BE2C (cell line): ENCODE results near the gene GPC1.

Experiments used
- DNase-seq: peaks from one replicate; pipeline ENCODE4 v3.0.0-alpha.2; 2020
- H3K27me3 ChIP-seq: fragments of 250-450 bp; sonication (Bioruptor Pico); 2 replicates; pipeline ENCODE4 v1.5.1; 2020; ENCODE audit warnings: mild to moderate bottlenecking
- H3K36me3 ChIP-seq: fragments of 250-450 bp; sonication (Bioruptor Pico); 2 replicates; pipeline ENCODE4 v1.5.1; 2020; ENCODE audit warnings: mild to moderate bottlenecking
- H3K4me1 ChIP-seq: fragments of 250-450 bp; sonication (Bioruptor Pico); 2 replicates; pipeline ENCODE4 v1.5.1; 2020
- H3K4me3 ChIP-seq: 2 replicates; pipeline ENCODE4 v1.5.1; 2011; ENCODE audit warnings: low read depth, low read length
- H3K9me3 ChIP-seq: fragments of 250-450 bp; sonication (Bioruptor Pico); 2 replicates; pipeline ENCODE4 v1.5.1; 2020
- CTCF ChIP-seq: IDR thresholded peaks from 2 replicates; pipeline ENCODE4 v1.5.1; 2012; ENCODE audit warnings: mild to moderate bottlenecking, low read depth, low read length

The GPC1 gene

GRCh38 chr2:240478346-240479110 is 43.1 kb downstream of the GPC1 start:
- DNase-seq = no peak
- H3K4me1 ChIP-seq = no peaks in the 10 kb centered on the region
- no peaks in the 10 kb centered on the region for H3K36me3 ChIP-seq
- H3K27me3 ChIP-seq = no peaks in the 10 kb centered on the region
- no peak overlapping the region for H3K4me3 ChIP-seq
- H3K9me3 ChIP-seq = no peaks in the 10 kb centered on the region
- TF ChIP-seq CTCF = no peak

- no peak for DNase-seq
- no peak for TF ChIP-seq CTCF
- no peaks in the 10 kb centered on the region for H3K36me3 ChIP-seq
Measured at GRCh38 chr2:240479111-240479501, 43.6 kb downstream of the GPC1 start.

GRCh38 chr2:240480834-240481623 is 45.6 kb downstream of the GPC1 start:
- Histone ChIP-seq H3K36me3 (no peaks in the 10 kb centered on the region), H3K9me3 (no peaks in the 10 kb centered on the region), H3K4me3 (no peak overlapping the region), H3K4me1 (no peaks in the 10 kb centered on the region), H3K27me3 (no peaks in the 10 kb centered on the region)
- TF ChIP-seq CTCF = no peak
- DNase-seq = no peak

More at GRCh38 chr2:240479111-240479501, 43.6 kb downstream of the GPC1 start:
- Histone ChIP-seq H3K27me3 (no peaks in the 10 kb centered on the region), H3K9me3 (no peaks in the 10 kb centered on the region), H3K4me1 (no peaks in the 10 kb centered on the region), H3K4me3 (no peak overlapping the region)

GRCh38 chr2:240481720-240482119 is 46.3 kb downstream of the GPC1 start:
- no peak for DNase-seq
- Histone ChIP-seq H3K4me3 (no peak overlapping the region), H3K27me3 (no peaks in the 10 kb centered on the region), H3K9me3 (no peaks in the 10 kb centered on the region), H3K4me1 (no peaks in the 10 kb centered on the region), H3K36me3 (no peaks in the 10 kb centered on the region)
- no peak for TF ChIP-seq CTCF

GRCh38 chr2:240482141-240482540 is 46.7 kb downstream of the GPC1 start:
- Histone ChIP-seq H3K36me3 (no peaks in the 10 kb centered on the region), H3K27me3 (no peaks in the 10 kb centered on the region), H3K9me3 (no peaks in the 10 kb centered on the region), H3K4me1 (no peaks in the 10 kb centered on the region), H3K4me3 (no peak overlapping the region)
- DNase-seq = no peak
- TF ChIP-seq CTCF = no peak

- Histone ChIP-seq H3K36me3 (no peaks in the 10 kb centered on the region), H3K27me3 (no peaks in the 10 kb centered on the region), H3K9me3 (no peaks in the 10 kb centered on the region; the same call in 1 of the 2 replicates), H3K4me1 (no peaks in the 10 kb centered on the region), H3K4me3 (no peak overlapping the region)
- no peak for TF ChIP-seq CTCF
- DNase-seq = no peak
Measured at GRCh38 chr2:240491483-240491882, 56.0 kb downstream of the GPC1 start.
